Measurements from ENCODE around the gene SMARCD2. TPM values are rescaled to one million over a fixed set of nuclear protein-coding genes. Genes with fewer than 3 reads are reported as not detected.

The SMARCD2 gene
- total and polyA plus RNA-seq, 2 experiments from 2014 or later: 39.2 to 40.3 TPM

- no peak overlapping the region for H3K4me3 ChIP-seq
- no peaks in the 10 kb centered on the region for H3K27me3 ChIP-seq
- DNase-seq (ENCODE audit: low read depth in 1 of 2, low spot score in 1 of 2): no peak
- peaks cover 92% of the 10 kb centered on the region for H3K36me3 ChIP-seq
- no peaks in the 10 kb centered on the region for H3K4me1 ChIP-seq (ENCODE audit: low read depth)
- TF ChIP-seq CTCF (IDR thresholded peaks at IDR 0.05; ENCODE audit: low read depth, low read length): no peak
- no peaks in the 10 kb centered on the region for H3K9me3 ChIP-seq (ENCODE audit: low read depth)
- H3K27ac ChIP-seq: peak overlapping the region; percentile 39
Observed at GRCh38 chr17:63816669-63817068, 25.8 kb downstream of the SMARCD2 start.

DNA sequence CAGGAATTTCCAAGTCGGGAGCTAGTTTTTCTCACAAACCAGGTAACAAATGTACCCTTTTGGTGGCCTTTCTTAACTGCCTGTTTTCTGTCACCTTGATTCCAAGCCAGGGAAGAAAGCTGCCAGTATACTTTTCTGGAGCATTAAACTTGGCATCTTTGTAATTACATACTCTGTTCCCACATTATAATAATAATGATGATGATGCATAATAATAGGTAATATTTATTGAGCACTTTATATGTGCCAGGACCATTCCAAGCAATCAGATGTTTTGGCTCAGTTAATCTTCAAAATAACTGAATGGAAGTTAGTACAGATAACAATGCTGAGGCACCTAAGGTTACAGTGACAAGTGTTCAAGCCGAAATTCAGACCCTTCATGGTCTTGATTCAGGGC lies 26.4 kb downstream of the SMARCD2 start:
- Histone ChIP-seq H3K36me3 (peaks cover 93% of the 10 kb centered on the region), H3K4me3 (no peak overlapping the region), H3K4me1 (ENCODE audit: low read depth) (no peaks in the 10 kb centered on the region), H3K9me3 (ENCODE audit: low read depth) (no peaks in the 10 kb centered on the region), H3K27me3 (no peaks in the 10 kb centered on the region), H3K27ac (peak overlapping the region; percentile 39)
- no peak for TF ChIP-seq CTCF (IDR thresholded peaks at IDR 0.05; ENCODE audit: low read depth, low read length)
- DNase-seq (ENCODE audit: low read depth in 1 of 2, low spot score in 1 of 2): no peak

GRCh38 chr17:63809970-63810369 lies 32.5 kb downstream of the SMARCD2 start:
- Histone ChIP-seq H3K27me3 (no peaks in the 10 kb centered on the region), H3K9me3 (ENCODE audit: low read depth) (no peaks in the 10 kb centered on the region), H3K36me3 (peaks cover 91% of the 10 kb centered on the region), H3K27ac (no peak overlapping the region), H3K4me1 (ENCODE audit: low read depth) (no peaks in the 10 kb centered on the region), H3K4me3 (no peak overlapping the region)
- no peak for DNase-seq (ENCODE audit: low read depth in 1 of 2, low spot score in 1 of 2)
- no peak for TF ChIP-seq CTCF (IDR thresholded peaks at IDR 0.05; ENCODE audit: low read depth, low read length)

DNA sequence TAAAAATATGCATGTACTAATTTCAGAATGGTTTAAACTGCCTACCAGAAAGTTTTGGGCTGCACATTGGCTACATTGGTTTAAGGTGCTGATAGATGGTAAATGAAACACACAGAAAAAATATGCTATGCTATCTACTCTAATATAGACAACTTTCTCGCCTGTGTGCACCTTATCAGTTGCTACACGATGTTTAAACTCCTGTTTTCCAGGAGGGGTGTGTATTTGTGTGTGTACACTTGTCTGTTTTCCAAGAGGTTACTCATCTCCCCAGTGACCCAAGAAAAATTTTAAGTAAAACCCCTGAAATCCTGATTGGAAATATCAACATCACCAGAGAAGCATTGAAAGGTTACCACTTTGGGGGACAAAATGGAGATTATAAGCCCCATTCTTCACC lies 36.9 kb downstream of the SMARCD2 start:
- Histone ChIP-seq H3K9me3 (ENCODE audit: low read depth) (no peaks in the 10 kb centered on the region), H3K4me3 (no peak overlapping the region), H3K27me3 (no peaks in the 10 kb centered on the region), H3K27ac (no peak overlapping the region), H3K36me3 (peaks cover 84% of the 10 kb centered on the region), H3K4me1 (ENCODE audit: low read depth) (no peaks in the 10 kb centered on the region)
- TF ChIP-seq CTCF (IDR thresholded peaks at IDR 0.05; ENCODE audit: low read depth, low read length): no peak
- no peak for DNase-seq (ENCODE audit: low read depth in 1 of 2, low spot score in 1 of 2)

- no peaks in the 10 kb centered on the region for H3K27me3 ChIP-seq
- no peaks in the 10 kb centered on the region for H3K4me1 ChIP-seq (ENCODE audit: low read depth)
- no peak for TF ChIP-seq CTCF (IDR thresholded peaks at IDR 0.05; ENCODE audit: low read depth, low read length)
- no peak overlapping the region for H3K4me3 ChIP-seq
- H3K9me3 ChIP-seq (ENCODE audit: low read depth): no peaks in the 10 kb centered on the region
- H3K36me3 ChIP-seq: peaks cover 85% of the 10 kb centered on the region
- DNase-seq (ENCODE audit: low read depth in 1 of 2, low spot score in 1 of 2): no peak
- H3K27ac ChIP-seq: no peak overlapping the region
Observed at GRCh38 chr17:63804328-63804727, 38.2 kb downstream of the SMARCD2 start.

GRCh38 chr17:63800783-63801182 lies 41.7 kb downstream of the SMARCD2 start:
- Histone ChIP-seq H3K27me3 (no peaks in the 10 kb centered on the region), H3K27ac (no peak overlapping the region), H3K4me1 (ENCODE audit: low read depth) (no peaks in the 10 kb centered on the region), H3K4me3 (no peak overlapping the region), H3K36me3 (peaks cover 82% of the 10 kb centered on the region), H3K9me3 (ENCODE audit: low read depth) (no peaks in the 10 kb centered on the region)
- no peak for DNase-seq (ENCODE audit: low read depth in 1 of 2, low spot score in 1 of 2)
- TF ChIP-seq CTCF (IDR thresholded peaks at IDR 0.05; ENCODE audit: low read depth, low read length): no peak
